ENCODE measurements around the gene UTRN.

DNA sequence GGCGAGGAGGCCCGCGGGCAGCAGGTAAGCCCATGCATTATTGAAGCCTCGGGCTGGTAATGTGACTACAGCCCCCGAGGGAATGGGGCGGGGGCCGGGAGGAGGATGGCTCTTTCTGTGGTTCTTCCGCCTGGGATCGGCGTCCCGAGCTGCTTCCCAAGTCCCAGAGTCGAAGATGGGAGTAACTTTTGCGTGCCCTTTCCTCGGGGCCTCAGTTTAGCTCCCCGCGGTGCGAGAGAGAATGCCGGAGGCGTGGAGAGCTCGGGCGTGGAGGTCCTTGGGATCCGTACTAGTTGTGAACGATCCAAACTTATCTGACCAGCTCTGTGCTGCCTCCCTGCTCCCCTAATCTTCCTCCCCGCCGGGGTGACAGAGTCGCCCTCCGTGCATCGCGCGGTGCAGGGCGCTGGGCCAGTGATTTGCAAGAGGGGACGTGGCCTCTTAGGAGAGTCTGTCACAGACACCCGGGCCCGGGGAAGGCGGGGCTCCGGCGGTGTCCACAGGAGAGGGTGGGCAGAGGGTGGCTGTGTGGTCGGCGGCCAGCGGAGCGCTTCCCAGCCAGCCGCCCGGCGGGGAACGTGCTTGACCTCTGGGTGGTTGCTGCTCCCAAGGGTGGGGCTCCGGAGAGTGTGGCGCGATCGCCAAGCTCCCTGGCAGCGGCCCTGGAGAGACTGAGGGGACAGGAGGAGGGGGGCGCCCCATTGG lies 815 bp downstream of the UTRN start:
- no peak for TF ChIP-seq EZH2 (optimal IDR thresholded peaks at IDR 0.05; ENCODE audit: low read depth, low read length)
- TF ChIP-seq, protein P1, sequence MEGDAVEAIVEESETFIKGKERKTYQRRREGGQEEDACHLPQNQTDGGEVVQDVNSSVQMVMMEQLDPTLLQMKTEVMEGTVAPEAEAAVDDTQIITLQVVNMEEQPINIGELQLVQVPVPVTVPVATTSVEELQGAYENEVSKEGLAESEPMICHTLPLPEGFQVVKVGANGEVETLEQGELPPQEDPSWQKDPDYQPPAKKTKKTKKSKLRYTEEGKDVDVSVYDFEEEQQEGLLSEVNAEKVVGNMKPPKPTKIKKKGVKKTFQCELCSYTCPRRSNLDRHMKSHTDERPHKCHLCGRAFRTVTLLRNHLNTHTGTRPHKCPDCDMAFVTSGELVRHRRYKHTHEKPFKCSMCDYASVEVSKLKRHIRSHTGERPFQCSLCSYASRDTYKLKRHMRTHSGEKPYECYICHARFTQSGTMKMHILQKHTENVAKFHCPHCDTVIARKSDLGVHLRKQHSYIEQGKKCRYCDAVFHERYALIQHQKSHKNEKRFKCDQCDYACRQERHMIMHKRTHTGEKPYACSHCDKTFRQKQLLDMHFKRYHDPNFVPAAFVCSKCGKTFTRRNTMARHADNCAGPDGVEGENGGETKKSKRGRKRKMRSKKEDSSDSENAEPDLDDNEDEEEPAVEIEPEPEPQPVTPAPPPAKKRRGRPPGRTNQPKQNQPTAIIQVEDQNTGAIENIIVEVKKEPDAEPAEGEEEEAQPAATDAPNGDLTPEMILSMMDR (IDR thresholded peaks at IDR 0.05; ENCODE audit: low read length) = no peak
- TF ChIP-seq EZH2phosphoT487 (IDR thresholded peaks at IDR 0.05; ENCODE audit: low read length) = no peak
